Neural progenitor cell (in vitro differentiated cells): ENCODE data around the gene ST3GAL2. TPM values are rescaled to one million over a fixed set of nuclear protein-coding genes. Genes with fewer than 3 reads are reported as not detected.

ENCODE experiments used
- DNase-seq: peaks from one replicate; pipeline ENCODE4 v3.0.0-alpha.2; 2016; ENCODE audit warnings: low spot score
- H2AFZ ChIP-seq: fragments of 200-600 bp; sonication (generic); replicated peaks from 2 replicates; pipeline ENCODE4 v1.6.1; 2016; ENCODE audit warnings: antibody characterized with exemption
- H3F3A ChIP-seq: fragments of 200-600 bp; sonication (generic); 2 replicates; pipeline ENCODE4 v1.6.1; 2016; ENCODE audit warnings: antibody characterized with exemption, low read depth
- H3K27ac ChIP-seq: fragments of 200-600 bp; sonication (generic); 2 replicates; pipeline ENCODE4 v1.5.1; 2016; ENCODE audit warnings: mild to moderate bottlenecking
- H3K27me3 ChIP-seq: fragments of 200-600 bp; sonication (generic); 2 replicates; pipeline ENCODE4 v1.6.1; 2016; ENCODE audit warnings: mild to moderate bottlenecking, moderate library complexity
- H3K36me3 ChIP-seq: fragments of 200-600 bp; sonication (generic); 2 replicates; pipeline ENCODE4 v1.5.1; 2016
- H3K4me1 ChIP-seq: fragments of 200-600 bp; sonication (generic); 2 replicates; pipeline ENCODE4 v1.6.1; 2016; ENCODE audit warnings: mixed run types
- H3K4me2 ChIP-seq: fragments of 200-600 bp; sonication (generic); 2 replicates; pipeline ENCODE4 v1.6.1; 2016
- H3K4me3 ChIP-seq: fragments of 200-600 bp; sonication (generic); 2 replicates; pipeline ENCODE4 v1.5.1; 2016
- H3K79me2 ChIP-seq: fragments of 200-600 bp; sonication (generic); 2 replicates; pipeline ENCODE4 v1.6.1; 2016; ENCODE audit warnings: low read depth
- H3K9ac ChIP-seq: fragments of 200-600 bp; sonication (generic); 2 replicates; pipeline ENCODE4 v1.6.1; 2016
- H3K9me3 ChIP-seq: fragments of 200-600 bp; sonication (generic); 2 replicates; pipeline ENCODE4 v1.5.1; 2016; ENCODE audit warnings: low read depth
- H4K20me1 ChIP-seq: fragments of 200-600 bp; sonication (generic); 2 replicates; pipeline ENCODE4 v1.6.1; 2016; ENCODE audit warnings: low read depth
- H3K27ac Mint-ChIP-seq: 3 replicates; pipeline ENCODE4 v1.8.0; 2021; ENCODE audit warnings: mixed read lengths
- H3K27me3 Mint-ChIP-seq: 2 replicates; pipeline ENCODE4 v1.8.0; 2022; ENCODE audit warnings: low read depth, mild to moderate bottlenecking, inconsistent platforms, moderate library complexity, mixed read lengths; ENCODE audit not compliant: insufficient read depth
- H3K36me3 Mint-ChIP-seq: 3 replicates; pipeline ENCODE4 v1.8.0; 2021; ENCODE audit warnings: mixed read lengths
- H3K4me1 Mint-ChIP-seq: 3 replicates; pipeline ENCODE4 v1.8.0; 2021; ENCODE audit warnings: mixed read lengths
- H3K4me3 Mint-ChIP-seq: 3 replicates; pipeline ENCODE4 v1.8.0; 2021; ENCODE audit warnings: mild to moderate bottlenecking, moderate library complexity, mixed read lengths
- H3K9me3 Mint-ChIP-seq: 3 replicates; pipeline ENCODE4 v1.8.0; 2020; ENCODE audit warnings: mixed read lengths
- CTCF ChIP-seq: fragments of 200-600 bp; sonication (generic); IDR thresholded peaks from 2 replicates; pipeline ENCODE4 v1.5.1; 2017; ENCODE audit warnings: antibody characterized with exemption, mild to moderate bottlenecking
- EZH2 ChIP-seq: fragments of 200-600 bp; sonication (generic); IDR thresholded peaks from 2 replicates; pipeline ENCODE4 v1.6.1; 2017; ENCODE audit warnings: antibody characterized with exemption, mild to moderate bottlenecking, moderate library complexity
- EZH2phosphoT487 ChIP-seq: fragments of 200-600 bp; sonication (generic); IDR thresholded peaks from 2 replicates; pipeline ENCODE4 v1.6.1; 2017; ENCODE audit warnings: antibody characterized with exemption
- total RNA-seq: library from RNA; depleted of rRNA; stranded (reverse); fragments of >200 nt; gene quantifications from 2 replicates; pipeline ENCODE4 v1.2.3, GENCODE V29; 2015; ENCODE audit warnings: low replicate concordance

Gene ST3GAL2
- total RNA-seq, 1 donor from 2014 or later: 11.6 TPM

- H3K36me3 Mint-ChIP-seq: peaks cover 12% of the 10 kb centered on the region
- Histone ChIP-seq H3K27me3 (no peaks in the 10 kb centered on the region), H3K79me2 (peaks cover 27% of the 10 kb centered on the region), H3K9ac (no peak overlapping the region), H3K4me1 (no peaks in the 10 kb centered on the region), H3K9me3 (no peaks in the 10 kb centered on the region), H4K20me1 (no peaks in the 10 kb centered on the region), H3K27ac (no peak overlapping the region), H3K4me3 (no peak overlapping the region), H3K36me3 (no peaks in the 10 kb centered on the region), H2AFZ (no peak overlapping the region), H3F3A (peaks cover 77% of the 10 kb centered on the region), H3K4me2 (no peak overlapping the region)
- H3K9me3 Mint-ChIP-seq: no peaks in the 10 kb centered on the region
- TF ChIP-seq EZH2 (no peak), CTCF (no peak), EZH2phosphoT487 (no peak)
- peaks cover 20% of the 10 kb centered on the region for H3K4me1 Mint-ChIP-seq
- no peak overlapping the region for H3K27ac Mint-ChIP-seq
- peaks cover 10% of the 10 kb centered on the region for H3K27me3 Mint-ChIP-seq
- peak overlapping the region; percentile 32 for H3K4me3 Mint-ChIP-seq
- DNase-seq: no peak
Measured at GRCh38 chr16:70377782-70378181, 61.1 kb downstream of the ST3GAL2 start.

- no peak overlapping the region for H2AFZ ChIP-seq
- H3K4me1 Mint-ChIP-seq: peaks cover 18% of the 10 kb centered on the region
- no peaks in the 10 kb centered on the region for H4K20me1 ChIP-seq
- H3K27ac Mint-ChIP-seq: peak overlapping the region; percentile 37
- no peaks in the 10 kb centered on the region for H3K9me3 Mint-ChIP-seq
- H3K27me3 ChIP-seq: no peaks in the 10 kb centered on the region
- no peak overlapping the region for H3K4me3 Mint-ChIP-seq
- no peak for DNase-seq
- H3F3A ChIP-seq: peaks cover 62% of the 10 kb centered on the region
- no peak overlapping the region for H3K9ac ChIP-seq
- no peak for TF ChIP-seq CTCF
- peak overlapping the region; percentile 83 for H3K27ac ChIP-seq
- H3K36me3 ChIP-seq: no peaks in the 10 kb centered on the region
- no peaks in the 10 kb centered on the region for H3K4me1 ChIP-seq
- peaks cover 27% of the 10 kb centered on the region for H3K79me2 ChIP-seq
- H3K36me3 Mint-ChIP-seq: peaks cover 20% of the 10 kb centered on the region
- no peaks in the 10 kb centered on the region for H3K9me3 ChIP-seq
- H3K4me3 ChIP-seq: no peak overlapping the region
- peaks cover 5% of the 10 kb centered on the region for H3K27me3 Mint-ChIP-seq
- H3K4me2 ChIP-seq: no peak overlapping the region
Measured at GRCh38 chr16:70375636-70376611, 63.0 kb downstream of the ST3GAL2 start.

GRCh38 chr16:70374213-70374612, 64.7 kb downstream of the ST3GAL2 start:
- no peak for TF ChIP-seq EZH2phosphoT487
- TF ChIP-seq EZH2: no peak
- TF ChIP-seq CTCF: no peak
- Histone ChIP-seq H3K9me3 (no peaks in the 10 kb centered on the region), H3K4me2 (no peak overlapping the region), H4K20me1 (no peaks in the 10 kb centered on the region), H3K4me1 (no peaks in the 10 kb centered on the region), H3K36me3 (peaks cover 4% of the 10 kb centered on the region), H3K79me2 (peaks cover 11% of the 10 kb centered on the region), H3F3A (peaks cover 45% of the 10 kb centered on the region), H3K4me3 (no peak overlapping the region), H3K27me3 (no peaks in the 10 kb centered on the region), H3K27ac (no peak overlapping the region), H2AFZ (no peak overlapping the region), H3K9ac (no peak overlapping the region)
- Mint-ChIP-seq H3K36me3 (peaks cover 27% of the 10 kb centered on the region), H3K4me3 (peak overlapping the region; percentile 43), H3K4me1 (peaks cover 10% of the 10 kb centered on the region), H3K9me3 (no peaks in the 10 kb centered on the region), H3K27ac (no peak overlapping the region), H3K27me3 (peaks cover 3% of the 10 kb centered on the region)
- DNase-seq: no peak
